Sigmoid colon (tissue), 4 donors: Measurements from ENCODE around the gene GTF3C1.

Source experiments
- CTCF ChIP-seq, 4 experiments: fragments of 450-650 bp in 3 of 4; fragments of 200-600 bp in 1 of 4; IDR thresholded peaks; one replicate each; pipeline ENCODE4 v1.5.1; 2016 to 2019; ENCODE audit warnings: antibody characterized with exemption in 4 of 4, mild to moderate bottlenecking in 3 of 4, moderate library complexity in 2 of 4
- POLR2A ChIP-seq, 2 donors: fragments of 450-650 bp; IDR thresholded peaks; one replicate each; pipeline ENCODE4 v1.6.1; 2016; ENCODE audit warnings: antibody characterized with exemption in 2 of 2, mild to moderate bottlenecking in 2 of 2, moderate library complexity in 2 of 2
- POLR2AphosphoS5 ChIP-seq, 4 donors: sonication (generic); formaldehyde crosslinking; IDR thresholded peaks; one replicate each; pipeline ENCODE4 v1.6.1; 2017; ENCODE audit warnings: antibody characterized with exemption in 4 of 4

GRCh38 chr16:27421961-27422740, 127.6 kb downstream of the GTF3C1 start:
- TF ChIP-seq CTCF (IDR thresholded peaks at IDR 0.05), result no peak
- TF ChIP-seq POLR2AphosphoS5 (IDR thresholded peaks at IDR 0.05), result no peak
- no peak for TF ChIP-seq POLR2A (IDR thresholded peaks at IDR 0.05)
